Gastrocnemius medialis (tissue), 4 donors: ENCODE results near the gene KRTAP20-2. TPM values are rescaled to one million over a fixed set of nuclear protein-coding genes. Genes with fewer than 3 reads are reported as not detected.

ENCODE experiments used
- ATAC-seq, 2 donors: fragments of 150-250 bp; one replicate each; pipeline ENCODE4 v1.9.1; 2016
- DNase-seq, 2 donors: peaks; one replicate each; pipeline ENCODE4 v3.0.0-alpha.2; 2019
- H3K27ac ChIP-seq, 4 donors: fragments of 200-600 bp; sonication (generic); 1 replicate in 1 of 4; 2 replicates in 3 of 4; pipeline ENCODE4 v1.5.1; 2016 to 2018; ENCODE audit warnings: mild to moderate bottlenecking in 2 of 4, moderate library complexity in 1 of 4
- H3K27me3 ChIP-seq, 3 donors: fragments of 200-600 bp; sonication (generic) in 2 of 3; 1 replicate in 1 of 3; 2 replicates in 2 of 3; pipeline versions ENCODE4 v1.5.1 to v1.6.0; 2016 to 2019; ENCODE audit warnings: mild to moderate bottlenecking in 1 of 3, moderate library complexity in 1 of 3
- H3K36me3 ChIP-seq, 2 donors: fragments of 200-600 bp; sonication (generic) in 1 of 2; one replicate each; pipeline ENCODE4 v1.5.1; 2017 to 2018
- H3K4me1 ChIP-seq, 2 donors: fragments of 200-600 bp; sonication (generic) in 1 of 2; one replicate each; pipeline ENCODE4 v1.5.1; 2016 to 2017; ENCODE audit warnings: mild to moderate bottlenecking in 2 of 2
- H3K4me3 ChIP-seq, 4 donors: fragments of 200-600 bp; sonication (generic) in 3 of 4; 1 replicate in 1 of 4; 2 replicates in 3 of 4; pipeline ENCODE4 v1.5.1; 2016 to 2019; ENCODE audit warnings: mild to moderate bottlenecking in 2 of 4
- H3K9me3 ChIP-seq, 3 donors: fragments of 200-600 bp; sonication (generic) in 2 of 3; 1 replicate in 1 of 3; 2 replicates in 2 of 3; pipeline ENCODE4 v1.5.1; 2016 to 2019
- POLR2A ChIP-seq, 2 donors: fragments of 450-650 bp; IDR thresholded peaks; one replicate each; pipeline ENCODE4 v1.6.1; 2017; ENCODE audit warnings: antibody characterized with exemption in 2 of 2, mild to moderate bottlenecking in 2 of 2, moderate library complexity in 2 of 2
- in situ Hi-C, 4 donors: fragments of 200-750 bp; cut with MboI; loops; one replicate each; pipeline versions ENCODE4 v1.15.0 to v1.8.0; 2017; ENCODE audit warnings: low sequenced_read_pairs in 4 of 4
- intact Hi-C: fragments of 100-400 bp; cut with DNase I; formaldehyde crosslinking; loops from one replicate; pipeline ENCODE4 v1.15.1; 2023; ENCODE audit warnings: low total_unique reads
- total RNA-seq, 4 donors: library from RNA; depleted of rRNA; stranded (reverse); fragments of >200 nt; gene quantifications; one replicate each; pipeline versions ENCODE4 v1.1.0 to v1.2.3, GENCODE V29; 2016
- TF ChIP-seq, protein P1 (sequence below), 5 experiments: fragments of 450-650 bp in 3 of 5; fragments of 200-600 bp in 2 of 5; sonication (generic) in 2 of 5; IDR thresholded peaks in 4 of 5; conservative IDR thresholded peaks in 1 of 5; 1 replicate in 4 of 5; 2 replicates in 1 of 5; pipeline ENCODE4 v1.5.1; 2016 to 2019; ENCODE audit warnings: antibody characterized with exemption in 5 of 5, mild to moderate bottlenecking in 3 of 5, moderate library complexity in 3 of 5

Gene KRTAP20-2
- total RNA-seq, 4 donors from 2014 or later, result not detected

DNA sequence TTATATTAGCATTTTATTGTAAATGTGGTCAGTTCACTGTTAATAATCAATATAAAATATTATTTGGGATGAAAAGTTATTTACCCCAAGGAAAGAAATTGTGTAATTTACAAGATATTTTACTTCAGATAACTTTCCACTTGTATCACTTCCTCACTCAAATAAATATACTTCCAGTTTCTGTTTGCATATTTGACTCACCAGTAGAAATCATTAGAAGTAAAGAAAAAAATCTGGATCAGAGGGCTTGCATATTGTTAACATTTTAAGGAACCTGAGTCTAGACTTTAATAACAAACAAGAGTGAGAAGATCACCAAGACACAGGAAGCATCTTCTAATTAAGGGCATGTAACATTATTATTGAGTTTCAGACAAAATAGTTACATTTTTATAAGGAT is 14.9 kb upstream of the KRTAP20-2 start:
- in situ Hi-C loops, result no loop called here

DNA sequence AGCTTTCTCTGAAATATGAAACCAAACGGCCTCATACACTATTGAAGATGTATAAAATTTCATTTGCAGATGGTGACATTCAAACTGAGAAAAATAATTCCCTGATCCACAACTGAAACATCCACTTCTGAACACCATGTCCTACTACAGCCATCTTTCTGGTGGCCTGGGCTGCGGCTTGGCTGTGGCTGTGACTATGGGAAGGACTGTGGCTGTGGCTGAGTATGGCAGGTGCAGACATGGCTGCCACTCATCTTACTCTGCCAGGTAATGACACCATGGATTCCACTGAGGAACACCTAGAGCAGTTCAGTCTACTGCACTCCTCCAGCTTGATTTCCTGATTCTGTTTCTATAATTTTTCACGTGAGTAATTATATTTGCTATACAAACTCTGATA is 14.5 kb upstream of the KRTAP20-2 start, which contains the start of gene KRTAP20-4:
KRTAP20-4 (plus strand) TSS at position 106 of the 400 bp plus-strand sequence.
- Histone ChIP-seq H3K4me3 (no peak within 1 kb of the TSS), H3K36me3 (no peaks in the 10 kb centered on the region), H3K27ac (no peak within 1 kb of the TSS), H3K4me1 (no peaks in the 10 kb centered on the region), H3K27me3 (no peaks in the 10 kb centered on the region), H3K9me3 (no peaks in the 10 kb centered on the region)
- intact Hi-C loops (no loop called here), in situ Hi-C loops (no loop called here)
- ATAC-seq (no peak), DNase-seq (no peak)
- no peak for TF ChIP-seq POLR2A (IDR thresholded peaks at IDR 0.05)
- TF ChIP-seq, protein P1, sequence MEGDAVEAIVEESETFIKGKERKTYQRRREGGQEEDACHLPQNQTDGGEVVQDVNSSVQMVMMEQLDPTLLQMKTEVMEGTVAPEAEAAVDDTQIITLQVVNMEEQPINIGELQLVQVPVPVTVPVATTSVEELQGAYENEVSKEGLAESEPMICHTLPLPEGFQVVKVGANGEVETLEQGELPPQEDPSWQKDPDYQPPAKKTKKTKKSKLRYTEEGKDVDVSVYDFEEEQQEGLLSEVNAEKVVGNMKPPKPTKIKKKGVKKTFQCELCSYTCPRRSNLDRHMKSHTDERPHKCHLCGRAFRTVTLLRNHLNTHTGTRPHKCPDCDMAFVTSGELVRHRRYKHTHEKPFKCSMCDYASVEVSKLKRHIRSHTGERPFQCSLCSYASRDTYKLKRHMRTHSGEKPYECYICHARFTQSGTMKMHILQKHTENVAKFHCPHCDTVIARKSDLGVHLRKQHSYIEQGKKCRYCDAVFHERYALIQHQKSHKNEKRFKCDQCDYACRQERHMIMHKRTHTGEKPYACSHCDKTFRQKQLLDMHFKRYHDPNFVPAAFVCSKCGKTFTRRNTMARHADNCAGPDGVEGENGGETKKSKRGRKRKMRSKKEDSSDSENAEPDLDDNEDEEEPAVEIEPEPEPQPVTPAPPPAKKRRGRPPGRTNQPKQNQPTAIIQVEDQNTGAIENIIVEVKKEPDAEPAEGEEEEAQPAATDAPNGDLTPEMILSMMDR (IDR thresholded peaks at IDR 0.05 in 4 of 5, conservative IDR thresholded peaks at IDR 0.05 in 1 of 5), result no peak

More for the DNA sequence above, 14.9 kb upstream of the KRTAP20-2 start:
- DNase-seq, result no peak
- no peaks in the 10 kb centered on the region for H3K36me3 ChIP-seq
- no peaks in the 10 kb centered on the region for H3K9me3 ChIP-seq
- TF ChIP-seq, protein P1 (IDR thresholded peaks at IDR 0.05 in 4 of 5, conservative IDR thresholded peaks at IDR 0.05 in 1 of 5), result no peak
- no peak for TF ChIP-seq POLR2A (IDR thresholded peaks at IDR 0.05)
- ATAC-seq, result no peak
- intact Hi-C loops, result no loop called here
- no peak overlapping the region for H3K27ac ChIP-seq
- no peaks in the 10 kb centered on the region for H3K27me3 ChIP-seq
- no peak overlapping the region for H3K4me3 ChIP-seq
- H3K4me1 ChIP-seq, result no peaks in the 10 kb centered on the region

DNA sequence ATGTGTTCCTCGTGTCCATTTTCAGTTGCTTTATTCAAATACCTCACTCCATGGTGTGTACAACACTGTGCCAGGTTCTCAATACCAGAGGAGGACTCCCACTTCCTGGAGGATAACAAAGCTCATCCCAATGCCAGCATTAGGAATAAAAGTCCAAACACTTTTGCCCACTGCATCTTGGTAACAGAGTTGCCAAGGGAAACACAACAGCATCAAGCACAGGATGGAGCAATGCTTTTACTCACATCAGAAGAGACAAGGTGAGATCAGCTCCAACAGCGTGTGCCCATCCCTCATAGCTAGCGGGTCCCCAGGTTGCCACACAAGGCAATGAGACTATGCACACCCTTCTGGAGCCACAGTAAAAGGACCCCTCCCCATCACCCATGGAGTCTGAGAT is 11.6 kb upstream of the KRTAP20-2 start:
- intact Hi-C loops (no loop called here), in situ Hi-C loops (no loop called here)
- H3K4me3 ChIP-seq, result no peak overlapping the region
- DNase-seq, result no peak
- no peak overlapping the region for H3K27ac ChIP-seq
- TF ChIP-seq, protein P1 (IDR thresholded peaks at IDR 0.05 in 4 of 5, conservative IDR thresholded peaks at IDR 0.05 in 1 of 5), result no peak
- no peak for TF ChIP-seq POLR2A (IDR thresholded peaks at IDR 0.05)
- no peaks in the 10 kb centered on the region for H3K27me3 ChIP-seq
- no peaks in the 10 kb centered on the region for H3K36me3 ChIP-seq
- H3K4me1 ChIP-seq, result no peaks in the 10 kb centered on the region
- ATAC-seq, result no peak
- no peaks in the 10 kb centered on the region for H3K9me3 ChIP-seq

DNA sequence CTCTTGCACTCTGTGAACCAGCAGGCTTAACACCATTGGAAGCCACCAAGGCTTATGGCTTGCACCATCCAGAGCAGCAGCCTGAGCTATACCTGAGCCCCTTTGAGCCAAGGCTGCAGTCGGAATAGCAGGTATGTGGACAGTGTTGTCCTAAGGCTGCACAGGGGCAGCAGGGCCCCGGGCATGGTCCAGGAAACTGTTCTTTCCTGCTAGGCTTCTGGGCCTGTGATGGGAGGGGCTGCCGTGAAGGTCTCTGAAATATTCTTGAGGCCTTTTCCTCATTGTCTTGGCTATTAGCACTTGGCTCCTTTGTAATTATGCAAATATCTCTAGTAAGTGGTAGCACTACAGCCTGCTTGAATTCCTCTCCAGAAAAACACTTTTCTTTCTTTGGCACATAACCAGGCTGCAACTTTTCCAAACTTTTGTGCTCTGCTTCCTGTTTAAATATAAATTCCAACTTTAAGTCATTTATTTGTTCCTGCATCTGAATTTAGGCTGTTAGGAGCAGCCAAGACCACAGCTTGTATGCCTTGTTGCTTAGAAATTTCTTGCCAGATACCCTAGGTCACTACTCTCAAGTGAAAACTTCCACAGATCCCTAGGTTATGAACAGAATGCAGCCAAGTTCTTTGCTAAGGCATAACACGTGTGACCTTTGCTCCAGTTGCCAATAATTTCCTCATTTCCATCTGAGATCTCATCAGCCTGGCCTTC is 9.4 kb upstream of the KRTAP20-2 start:
- no peak for DNase-seq
- no peaks in the 10 kb centered on the region for H3K9me3 ChIP-seq
- no peak for ATAC-seq
- intact Hi-C loops, result no loop called here
- H3K36me3 ChIP-seq, result no peaks in the 10 kb centered on the region
- no peaks in the 10 kb centered on the region for H3K4me1 ChIP-seq
- H3K4me3 ChIP-seq, result no peak overlapping the region
- no peaks in the 10 kb centered on the region for H3K27me3 ChIP-seq
- H3K27ac ChIP-seq, result no peak overlapping the region
- in situ Hi-C loops, result no loop called here
- no peak for TF ChIP-seq POLR2A (IDR thresholded peaks at IDR 0.05)
- TF ChIP-seq, protein P1 (IDR thresholded peaks at IDR 0.05 in 4 of 5, conservative IDR thresholded peaks at IDR 0.05 in 1 of 5), result no peak
